Heart left ventricle (tissue), 13 donors: ENCODE results near the gene LUC7L3.

ENCODE experiments used
- CTCF ChIP-seq, 12 donors: fragments of 200-600 bp; sonication (generic) in 4 of 12; IDR thresholded peaks; one replicate each; pipeline versions ENCODE4 v1.5.0 to v1.8.0; 2018 to 2022; ENCODE audit warnings: antibody characterized with exemption in 12 of 12, mild to moderate bottlenecking in 5 of 12
- POLR2A ChIP-seq, 2 donors: fragments of 450-650 bp; IDR thresholded peaks; one replicate each; pipeline ENCODE4 v1.6.1; 2017; ENCODE audit warnings: antibody characterized with exemption in 2 of 2, mild to moderate bottlenecking in 2 of 2, moderate library complexity in 2 of 2
- donor health status: ischemic (EF 13 %, LVEDD 7.1; RV severe dilation, severe dysfunction).
- donor health status: DM: no; HTN: yes; CAD: no.
- donor health status: DM: no; HTN: no; CAD: no.
- donor health status: ischemic (EF 25% LVEDD 6.9; RV normal size, moderate dysfunction).
- donor health status: ischemic (EF 25% LVEDD 5.7; RV mildly dilated, moderate dysfunction).
- donor health status: ischemic (EF 35%, LVEDD 5.7; RV mildly dilated, moderate dysfunction).
- donor health status: nonischemic (EF 11% LVEDD 7.7; RV severe dilation, severe dysfunction).
- donor health status: DM: yes; HTN: yes; CAD: no.
- donor health status: PGD.
- donor health status: ischemic (EF 29% LVEDD 5.4; RV normal size, mild dysfunction).
- donor health status: nonischemic (EF 23%, LVEDD 6.1; RV moderate dilation, normal function).

- TF ChIP-seq CTCF (IDR thresholded peaks at IDR 0.05) (no peak), POLR2A (IDR thresholded peaks at IDR 0.05) (no peak)
These were observed 36.5 kb upstream of the LUC7L3 start for GRCh38 chr17:50682938-50683337.
